ENCODE measurements around the gene OBP2B.
A peak's percentile ranks its signal among the peaks of the same experiment; 100 is the strongest.
"Not testable (repeated sequence)": the region's sequence is repeated elsewhere in the genome, so short reads cannot be mapped to it uniquely, and the experiment has no call there.

OBP2B gene, protein sequence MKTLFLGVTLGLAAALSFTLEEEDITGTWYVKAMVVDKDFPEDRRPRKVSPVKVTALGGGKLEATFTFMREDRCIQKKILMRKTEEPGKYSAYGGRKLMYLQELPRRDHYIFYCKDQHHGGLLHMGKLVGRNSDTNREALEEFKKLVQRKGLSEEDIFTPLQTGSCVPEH

DNA sequence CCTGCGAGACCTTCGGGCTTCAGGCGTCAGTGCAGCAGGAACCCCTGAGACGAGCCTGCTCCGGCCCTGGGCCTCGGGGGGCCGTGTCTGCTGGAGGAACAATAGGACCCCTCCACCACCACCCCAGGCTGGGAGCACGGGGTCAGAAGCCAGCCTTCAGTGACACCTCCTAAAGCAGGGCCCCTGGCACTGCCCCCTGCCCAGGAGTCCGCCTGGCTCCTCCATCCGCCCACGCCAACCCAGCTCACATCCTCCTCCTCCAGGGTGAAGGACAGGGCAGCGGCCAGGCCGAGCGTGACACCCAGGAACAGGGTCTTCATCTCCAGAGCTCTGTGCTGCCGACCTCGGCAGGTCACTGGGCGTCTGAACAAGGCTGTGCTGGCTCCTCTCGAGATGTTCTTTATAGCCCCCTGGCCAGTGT, at the start of gene OBP2B:
Gene OBP2B, minus strand, starts transcription at position 371 of the 421 bp plus-strand sequence. Its CDS starts 51 bp downstream, at position 320.
- not testable (repeated sequence) for H3K27ac ChIP-seq (ENCODE audit: low read depth in 2 of 2, low read length in 2 of 2); H3K9me3 ChIP-seq (ENCODE audit: control insufficient read depth in 2 of 2, low read length in 2 of 2); H3K4me1 ChIP-seq (ENCODE audit: control insufficient read depth in 2 of 2, insufficient read depth in 2 of 2, low read length in 2 of 2); H3K36me3 ChIP-seq (ENCODE audit: control insufficient read depth in 2 of 2, insufficient read depth in 2 of 2, low read length in 2 of 2); H3K27me3 ChIP-seq (ENCODE audit: control insufficient read depth in 2 of 2, insufficient read depth in 2 of 2, low read length in 2 of 2); H3K9ac ChIP-seq (ENCODE audit: low read depth in 1 of 2, low read length in 2 of 2); H3K4me3 ChIP-seq (ENCODE audit: low read length in 2 of 2)

DNA sequence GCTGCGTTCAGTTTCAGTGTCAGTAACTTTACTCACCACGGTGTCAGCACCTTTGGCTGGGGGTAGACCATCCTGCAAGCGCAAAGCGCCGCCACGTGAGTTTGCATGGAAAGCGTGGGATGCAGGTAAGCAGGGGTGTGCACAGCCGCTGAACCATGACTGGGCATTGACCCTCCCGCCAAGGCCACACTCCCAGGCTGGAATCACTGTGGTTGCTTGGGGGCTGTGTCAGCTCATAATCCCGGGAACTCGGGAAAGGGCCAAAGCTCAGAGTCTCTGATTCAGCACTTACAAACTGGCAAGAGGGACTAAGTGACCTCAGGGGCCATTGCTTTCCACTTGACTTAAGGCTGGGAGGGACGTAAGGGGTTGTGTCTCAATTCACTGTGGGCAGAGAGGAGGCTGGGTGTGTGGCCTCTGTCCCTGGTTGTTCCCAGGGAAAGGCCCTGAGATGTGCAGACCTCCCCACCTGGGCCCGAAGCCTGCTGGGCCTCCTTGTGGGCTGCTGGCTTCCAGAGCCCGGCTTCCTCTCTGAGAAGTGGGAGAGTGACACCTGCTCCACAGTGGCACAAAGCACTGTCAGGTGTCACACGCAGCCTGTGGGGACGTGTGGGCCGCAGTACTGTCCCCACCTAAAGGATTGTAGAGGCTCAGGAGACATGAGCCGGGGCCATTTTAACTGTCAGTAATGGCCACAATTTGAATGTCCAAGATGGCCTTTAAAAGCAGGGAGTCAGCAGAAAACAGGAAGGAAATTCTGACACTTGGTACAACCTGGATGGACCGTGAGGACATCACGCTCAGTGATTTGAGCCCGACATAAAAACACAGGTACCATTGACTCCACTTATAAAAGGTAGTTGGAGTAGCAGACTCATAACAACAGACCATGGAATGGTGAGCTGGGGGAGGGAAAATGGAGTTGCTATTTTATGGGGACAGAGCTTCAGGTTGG, 49.3 kb upstream of the OBP2B start:
- H3K9me3 ChIP-seq (ENCODE audit: control insufficient read depth in 2 of 2, low read length in 2 of 2) = no peaks in the 10 kb centered on the region
- no peak overlapping the region for H3K9ac ChIP-seq (ENCODE audit: low read depth in 1 of 2, low read length in 2 of 2)
- H3K4me1 ChIP-seq (ENCODE audit: control insufficient read depth in 2 of 2, insufficient read depth in 2 of 2, low read length in 2 of 2) = peaks cover 0 to 12% of the 10 kb centered on the region in 2 donors
- no peak overlapping the region for H3K4me3 ChIP-seq (ENCODE audit: low read length in 2 of 2)
- H3K36me3 ChIP-seq (ENCODE audit: control insufficient read depth in 2 of 2, insufficient read depth in 2 of 2, low read length in 2 of 2) = peaks cover 22 to 24% of the 10 kb centered on the region in 2 donors
- no peaks in the 10 kb centered on the region for H3K27me3 ChIP-seq (ENCODE audit: control insufficient read depth in 2 of 2, insufficient read depth in 2 of 2, low read length in 2 of 2)
- H3K27ac ChIP-seq (ENCODE audit: low read depth in 2 of 2, low read length in 2 of 2) = no peak overlapping the region

DNA sequence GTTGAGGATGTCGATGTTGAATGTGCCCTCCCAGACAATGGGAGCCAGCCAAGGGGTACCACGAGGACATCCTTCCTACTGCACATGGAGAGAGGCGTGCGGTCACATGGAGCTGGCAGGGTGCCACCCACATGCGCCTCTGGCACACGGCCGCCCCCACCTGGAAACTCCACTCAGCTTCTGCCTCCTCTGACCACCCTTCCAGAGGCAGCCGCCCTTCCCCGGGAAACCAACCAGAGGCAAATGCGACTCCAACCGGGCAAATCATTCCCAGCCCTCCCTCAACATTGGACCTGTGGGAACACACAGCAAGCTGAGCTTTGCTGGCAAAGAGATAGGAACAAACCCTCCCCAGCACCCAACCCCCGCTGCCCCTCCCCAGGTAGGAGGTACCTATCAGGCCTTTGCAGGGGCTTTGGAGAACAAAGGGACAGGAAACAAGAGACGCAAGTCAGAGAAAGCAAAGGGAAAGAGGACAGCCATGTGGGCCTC, 48.5 kb upstream of the OBP2B start:
- no peaks in the 10 kb centered on the region for H3K27me3 ChIP-seq (ENCODE audit: control insufficient read depth in 2 of 2, insufficient read depth in 2 of 2, low read length in 2 of 2)
- no peaks in the 10 kb centered on the region for H3K9me3 ChIP-seq (ENCODE audit: control insufficient read depth in 2 of 2, low read length in 2 of 2)
- H3K4me1 ChIP-seq (ENCODE audit: control insufficient read depth in 2 of 2, insufficient read depth in 2 of 2, low read length in 2 of 2) = peaks cover 8 to 21% of the 10 kb centered on the region in 2 donors
- peaks cover 22 to 24% of the 10 kb centered on the region in 2 donors for H3K36me3 ChIP-seq (ENCODE audit: control insufficient read depth in 2 of 2, insufficient read depth in 2 of 2, low read length in 2 of 2)
- H3K27ac ChIP-seq (ENCODE audit: low read depth in 2 of 2, low read length in 2 of 2) = no peak overlapping the region
- H3K9ac ChIP-seq (ENCODE audit: low read depth in 1 of 2, low read length in 2 of 2) = no peak overlapping the region
- no peak overlapping the region for H3K4me3 ChIP-seq (ENCODE audit: low read length in 2 of 2)

DNA sequence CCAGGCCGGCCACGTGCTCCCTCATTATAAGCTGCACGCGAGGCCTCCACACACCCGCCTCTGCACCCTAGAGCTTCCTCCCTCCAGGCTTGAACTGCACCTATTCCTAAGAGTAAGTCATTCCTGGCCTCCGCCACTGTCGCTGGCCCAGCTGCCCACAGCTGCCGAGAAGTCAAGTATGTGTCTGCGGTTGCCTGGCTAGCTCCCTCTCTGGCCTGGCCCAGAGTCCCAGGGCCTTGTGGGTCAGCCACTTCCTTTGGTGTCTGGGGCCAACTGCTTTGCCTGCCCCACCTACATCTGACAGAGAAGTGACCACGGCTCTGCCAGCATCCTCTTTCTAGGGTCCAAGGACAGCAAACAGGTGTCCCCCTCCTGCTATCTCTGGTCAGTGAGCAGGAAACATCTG, 47.6 kb upstream of the OBP2B start:
- peaks cover 14 to 29% of the 10 kb centered on the region in 2 donors for H3K4me1 ChIP-seq (ENCODE audit: control insufficient read depth in 2 of 2, insufficient read depth in 2 of 2, low read length in 2 of 2)
- no peaks in the 10 kb centered on the region for H3K27me3 ChIP-seq (ENCODE audit: control insufficient read depth in 2 of 2, insufficient read depth in 2 of 2, low read length in 2 of 2)
- H3K9ac ChIP-seq (ENCODE audit: low read depth in 1 of 2, low read length in 2 of 2) = no peak overlapping the region
- H3K36me3 ChIP-seq (ENCODE audit: control insufficient read depth in 2 of 2, insufficient read depth in 2 of 2, low read length in 2 of 2) = peaks cover 17 to 22% of the 10 kb centered on the region in 2 donors
- no peak overlapping the region for H3K27ac ChIP-seq (ENCODE audit: low read depth in 2 of 2, low read length in 2 of 2)
- H3K9me3 ChIP-seq (ENCODE audit: control insufficient read depth in 2 of 2, low read length in 2 of 2) = no peaks in the 10 kb centered on the region
- H3K4me3 ChIP-seq (ENCODE audit: low read length in 2 of 2) = no peak overlapping the region

DNA sequence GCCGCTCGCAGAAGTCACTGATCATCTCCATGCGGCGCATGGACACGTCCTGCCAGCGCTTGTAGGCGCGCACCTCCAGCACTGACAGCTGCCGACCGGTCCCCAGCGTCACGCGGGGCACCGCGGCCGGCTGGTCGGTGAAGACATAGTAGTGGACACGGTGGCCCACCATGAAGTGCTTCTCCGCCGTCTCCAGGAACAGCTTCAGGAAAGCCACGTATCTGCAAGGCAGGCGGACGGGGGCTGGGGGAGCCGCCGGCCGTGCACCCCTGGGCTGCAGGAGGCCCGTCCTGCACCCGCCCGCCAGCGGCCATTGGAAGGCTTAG, 47.0 kb upstream of the OBP2B start:
- H3K9ac ChIP-seq (ENCODE audit: low read depth in 1 of 2, low read length in 2 of 2) = no peak overlapping the region
- H3K4me1 ChIP-seq (ENCODE audit: control insufficient read depth in 2 of 2, insufficient read depth in 2 of 2, low read length in 2 of 2) = peaks cover 19 to 35% of the 10 kb centered on the region in 2 donors
- H3K27me3 ChIP-seq (ENCODE audit: control insufficient read depth in 2 of 2, insufficient read depth in 2 of 2, low read length in 2 of 2) = no peaks in the 10 kb centered on the region
- no peak overlapping the region for H3K4me3 ChIP-seq (ENCODE audit: low read length in 2 of 2)
- H3K9me3 ChIP-seq (ENCODE audit: control insufficient read depth in 2 of 2, low read length in 2 of 2) = no peaks in the 10 kb centered on the region
- peaks cover 14 to 22% of the 10 kb centered on the region in 2 donors for H3K36me3 ChIP-seq (ENCODE audit: control insufficient read depth in 2 of 2, insufficient read depth in 2 of 2, low read length in 2 of 2)
- no peak overlapping the region for H3K27ac ChIP-seq (ENCODE audit: low read depth in 2 of 2, low read length in 2 of 2)

DNA sequence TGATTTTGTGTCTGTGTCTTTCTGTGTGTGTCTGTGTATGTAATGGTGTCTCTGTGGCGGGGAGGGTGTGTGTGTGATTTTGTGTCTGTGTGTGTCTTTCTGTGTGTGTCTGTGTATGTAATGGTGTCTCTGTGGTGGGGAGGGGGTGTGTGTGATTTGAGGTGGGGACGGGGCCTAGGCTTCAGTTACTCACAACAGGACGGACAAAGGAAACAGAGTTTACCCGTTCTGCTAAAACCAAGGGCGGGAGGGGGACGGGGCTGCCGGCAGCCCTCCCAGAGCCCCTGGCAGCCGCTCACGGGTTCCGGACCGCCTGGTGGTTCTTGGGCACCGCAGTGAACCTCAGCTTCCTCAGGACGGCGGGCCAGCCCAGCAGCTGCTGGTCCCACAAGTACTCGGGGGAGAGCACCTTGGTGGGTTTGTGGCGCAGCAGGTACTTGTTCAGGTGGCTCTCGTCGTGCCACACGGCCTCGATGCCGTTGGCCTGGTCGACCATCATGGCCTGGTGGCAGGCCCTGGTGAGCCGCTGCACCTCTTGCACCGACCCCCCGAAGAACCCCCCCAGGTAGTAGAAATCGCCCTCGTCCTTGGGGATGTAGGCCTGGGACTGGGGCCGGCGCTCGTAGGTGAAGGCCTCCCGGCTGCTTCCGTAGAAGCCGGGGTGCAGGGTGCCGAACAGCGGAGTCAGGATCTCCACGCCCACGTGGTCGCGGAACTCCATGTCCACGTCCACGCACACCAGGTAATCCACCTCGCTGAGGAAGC, 46.5 kb upstream of the OBP2B start:
- Histone ChIP-seq H3K9ac (ENCODE audit: low read depth in 1 of 2, low read length in 2 of 2) (no peak overlapping the region), H3K27me3 (ENCODE audit: control insufficient read depth in 2 of 2, insufficient read depth in 2 of 2, low read length in 2 of 2) (no peaks in the 10 kb centered on the region), H3K9me3 (ENCODE audit: control insufficient read depth in 2 of 2, low read length in 2 of 2) (no peaks in the 10 kb centered on the region), H3K27ac (ENCODE audit: low read depth in 2 of 2, low read length in 2 of 2) (no peak overlapping the region), H3K4me3 (ENCODE audit: low read length in 2 of 2) (no peak overlapping the region), H3K4me1 (ENCODE audit: control insufficient read depth in 2 of 2, insufficient read depth in 2 of 2, low read length in 2 of 2) (peaks cover 23 to 39% of the 10 kb centered on the region in 2 donors), H3K36me3 (ENCODE audit: control insufficient read depth in 2 of 2, insufficient read depth in 2 of 2, low read length in 2 of 2) (peaks cover 12 to 19% of the 10 kb centered on the region in 2 donors)

DNA sequence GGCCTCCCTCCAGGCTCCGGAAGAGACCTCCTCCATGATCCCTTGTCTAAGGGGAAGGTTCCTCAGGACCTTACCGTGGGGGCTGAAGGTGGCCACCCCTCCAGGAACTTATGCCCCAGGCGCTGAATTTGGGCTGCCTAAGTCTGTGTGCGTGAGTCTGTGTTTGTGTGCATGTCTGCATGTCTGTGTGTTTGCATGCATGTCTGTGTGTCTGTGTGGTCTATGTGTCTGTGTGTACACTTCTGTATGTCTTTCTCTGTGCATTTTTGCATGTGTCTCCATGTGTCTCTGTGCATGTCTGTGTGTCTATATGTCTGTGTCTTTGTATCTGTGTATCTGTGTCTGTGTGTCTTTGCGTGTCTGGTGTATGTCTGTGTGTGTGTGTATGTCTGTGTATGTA, 45.4 kb upstream of the OBP2B start:
- H3K9me3 ChIP-seq (ENCODE audit: control insufficient read depth in 2 of 2, low read length in 2 of 2) = no peaks in the 10 kb centered on the region
- H3K36me3 ChIP-seq (ENCODE audit: control insufficient read depth in 2 of 2, insufficient read depth in 2 of 2, low read length in 2 of 2) = peaks cover 6 to 14% of the 10 kb centered on the region in 2 donors
- peaks cover 26 to 47% of the 10 kb centered on the region in 2 donors for H3K4me1 ChIP-seq (ENCODE audit: control insufficient read depth in 2 of 2, insufficient read depth in 2 of 2, low read length in 2 of 2)
- H3K4me3 ChIP-seq (ENCODE audit: low read length in 2 of 2) = no peak overlapping the region
- H3K27ac ChIP-seq (ENCODE audit: low read depth in 2 of 2, low read length in 2 of 2) = no peak overlapping the region
- no peak overlapping the region for H3K9ac ChIP-seq (ENCODE audit: low read depth in 1 of 2, low read length in 2 of 2)
- no peaks in the 10 kb centered on the region for H3K27me3 ChIP-seq (ENCODE audit: control insufficient read depth in 2 of 2, insufficient read depth in 2 of 2, low read length in 2 of 2)

DNA sequence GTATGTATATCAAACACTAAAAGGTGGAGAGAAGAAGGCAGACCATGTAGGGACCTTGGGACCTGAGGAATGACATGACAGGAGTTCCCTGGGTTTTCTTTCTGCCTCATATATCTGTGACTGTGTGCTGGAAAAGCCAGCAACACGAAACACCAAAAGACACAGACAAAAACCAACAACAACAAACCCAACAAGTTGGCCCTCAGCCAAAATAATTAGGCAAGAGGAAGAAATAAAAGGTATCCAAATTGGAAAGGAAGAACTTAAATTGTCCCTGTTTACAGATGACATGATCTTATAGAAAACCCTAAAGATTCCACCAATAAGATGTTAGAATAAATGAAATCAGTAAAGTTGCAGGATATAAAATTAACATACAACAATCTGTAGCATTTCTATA, 44.2 kb upstream of the OBP2B start:
- peaks cover 6 to 14% of the 10 kb centered on the region in 2 donors for H3K36me3 ChIP-seq (ENCODE audit: control insufficient read depth in 2 of 2, insufficient read depth in 2 of 2, low read length in 2 of 2)
- no peaks in the 10 kb centered on the region for H3K9me3 ChIP-seq (ENCODE audit: control insufficient read depth in 2 of 2, low read length in 2 of 2)
- H3K9ac ChIP-seq (ENCODE audit: low read depth in 1 of 2, low read length in 2 of 2) = peak overlapping the region in 1 of 2 donors; percentile 70
- peaks cover 26 to 47% of the 10 kb centered on the region in 2 donors for H3K4me1 ChIP-seq (ENCODE audit: control insufficient read depth in 2 of 2, insufficient read depth in 2 of 2, low read length in 2 of 2)
- no peaks in the 10 kb centered on the region for H3K27me3 ChIP-seq (ENCODE audit: control insufficient read depth in 2 of 2, insufficient read depth in 2 of 2, low read length in 2 of 2)
- no peak overlapping the region for H3K4me3 ChIP-seq (ENCODE audit: low read length in 2 of 2)
- peak overlapping the region; percentile 94 to 95 for H3K27ac ChIP-seq (ENCODE audit: low read depth in 2 of 2, low read length in 2 of 2)

DNA sequence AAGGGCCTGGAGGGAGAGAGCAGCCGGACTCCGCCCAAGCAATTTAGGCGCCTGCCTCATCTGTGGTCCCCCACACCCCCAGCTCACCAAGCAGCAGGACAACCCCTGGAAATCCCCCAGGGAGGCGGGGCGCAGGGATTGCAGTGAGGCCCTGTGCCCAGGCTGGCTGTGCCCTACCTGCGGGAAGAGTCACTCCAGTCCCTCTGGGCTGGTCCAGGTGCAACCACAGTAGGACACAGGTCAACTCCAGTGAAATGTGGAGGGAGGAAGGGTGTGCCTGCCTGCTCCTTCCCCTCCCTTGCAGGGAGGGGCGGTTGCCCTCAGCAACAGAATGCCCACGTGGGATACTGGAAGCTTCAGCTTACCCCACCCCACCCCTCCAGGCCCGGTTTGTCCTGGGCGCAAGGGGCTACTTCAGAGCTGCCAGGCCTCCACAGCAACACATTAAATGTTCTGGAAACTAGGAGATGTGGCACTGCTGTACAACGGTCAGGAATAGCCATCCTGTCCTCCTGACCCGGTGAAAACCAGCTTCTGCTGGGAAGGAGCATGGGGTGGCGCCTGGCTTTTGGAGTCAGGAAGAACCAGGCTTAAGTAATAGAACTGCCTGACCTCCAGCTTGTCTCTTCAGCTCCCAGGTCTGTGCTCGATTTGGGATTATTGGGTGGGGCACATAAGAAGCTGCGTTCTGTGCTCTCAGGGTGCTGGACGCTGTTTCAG, 43.4 kb upstream of the OBP2B start:
- H3K9ac ChIP-seq (ENCODE audit: low read depth in 1 of 2, low read length in 2 of 2) = peak overlapping the region; percentile 56 to 70
- peak overlapping the region; percentile 94 to 95 for H3K27ac ChIP-seq (ENCODE audit: low read depth in 2 of 2, low read length in 2 of 2)
- peaks cover 26 to 47% of the 10 kb centered on the region in 2 donors for H3K4me1 ChIP-seq (ENCODE audit: control insufficient read depth in 2 of 2, insufficient read depth in 2 of 2, low read length in 2 of 2)
- no peaks in the 10 kb centered on the region for H3K9me3 ChIP-seq (ENCODE audit: control insufficient read depth in 2 of 2, low read length in 2 of 2)
- peak overlapping the region; percentile 37 to 60 for H3K4me3 ChIP-seq (ENCODE audit: low read length in 2 of 2)
- peaks cover 6 to 14% of the 10 kb centered on the region in 2 donors for H3K36me3 ChIP-seq (ENCODE audit: control insufficient read depth in 2 of 2, insufficient read depth in 2 of 2, low read length in 2 of 2)
- H3K27me3 ChIP-seq (ENCODE audit: control insufficient read depth in 2 of 2, insufficient read depth in 2 of 2, low read length in 2 of 2) = no peaks in the 10 kb centered on the region
